NCI-H1417 treated with DMSO at 0.1 percent for 48 hours (cell line): ENCODE results near the gene RTL1.

Experiments used
- DNase-seq: peaks from one replicate; lab custom pipeline; 2025; lab: John Stamatoyannopoulos, UW

RTL1 gene

DNA sequence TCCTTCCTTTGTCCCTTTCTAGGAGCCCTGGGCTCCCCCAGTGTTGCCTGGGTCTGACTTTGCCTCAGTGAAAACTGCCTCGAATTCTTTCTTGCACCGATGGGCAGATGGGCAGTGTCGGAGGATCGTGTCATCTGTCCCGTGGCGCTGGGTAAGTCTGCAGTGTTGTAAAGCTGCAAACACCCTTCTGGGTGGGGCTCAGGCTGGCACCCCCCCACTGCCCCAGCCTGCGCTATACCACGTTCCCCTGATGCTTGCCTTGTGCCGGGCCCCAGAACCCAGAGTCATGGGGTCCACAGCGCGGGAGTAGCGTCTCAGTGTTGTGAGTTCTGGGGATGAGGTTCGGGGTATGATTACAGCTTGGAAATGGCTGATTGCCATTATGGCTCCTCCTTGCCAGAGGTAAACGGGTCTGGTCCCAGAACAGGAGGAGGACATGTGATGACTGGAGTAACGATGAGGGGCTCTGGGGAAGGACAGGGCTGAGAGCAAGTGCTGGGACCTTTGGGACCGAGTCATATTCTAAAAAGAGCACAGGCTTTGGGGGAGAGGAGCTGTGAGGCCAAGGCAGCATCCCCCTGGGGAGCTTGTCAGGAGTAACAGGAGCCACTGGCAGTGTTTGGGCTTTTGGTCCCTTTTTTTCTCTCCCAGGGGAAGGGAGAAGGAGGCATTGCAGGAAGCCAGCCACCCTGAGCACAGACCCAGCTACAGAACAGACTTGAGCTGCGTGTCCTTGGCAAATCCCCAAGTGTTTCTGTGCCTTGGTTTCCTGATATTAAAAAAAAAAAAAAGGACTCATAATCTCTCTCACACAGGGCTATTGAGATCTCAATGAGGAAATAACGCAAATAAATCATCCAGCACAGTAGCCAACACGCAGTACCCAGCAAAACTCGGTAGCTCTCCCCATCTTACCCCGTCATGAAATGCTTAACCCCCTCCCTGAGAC, 4.3 kb downstream of the RTL1 start:
- DNase-seq: no peak

- DNase-seq: no peak
Measured at GRCh38 chr14:100898465-100898864, 5.1 kb downstream of the RTL1 start.

- no peak for DNase-seq
Measured at GRCh38 chr14:100896369-100897060, 7.0 kb downstream of the RTL1 start.

DNA sequence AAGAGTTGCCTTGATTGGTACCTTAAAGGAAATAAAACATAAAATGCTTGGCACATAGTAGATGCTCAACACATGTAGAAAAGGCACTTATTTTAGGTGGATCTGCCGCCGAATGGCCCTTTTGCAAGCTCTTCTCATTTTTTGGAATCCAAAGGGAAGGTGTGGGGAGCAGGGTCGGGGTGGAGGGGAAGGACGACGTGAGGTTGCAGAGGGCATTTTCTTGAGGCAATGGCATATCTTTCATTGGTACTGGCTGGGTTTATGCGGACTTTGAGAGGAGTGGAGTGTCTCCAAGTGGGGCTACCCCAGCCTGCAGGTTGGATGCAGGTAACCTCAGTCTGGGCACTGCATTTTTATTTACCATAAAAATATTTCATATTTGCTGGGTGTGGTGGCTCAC, 8.1 kb downstream of the RTL1 start:
- DNase-seq: no peak

DNA sequence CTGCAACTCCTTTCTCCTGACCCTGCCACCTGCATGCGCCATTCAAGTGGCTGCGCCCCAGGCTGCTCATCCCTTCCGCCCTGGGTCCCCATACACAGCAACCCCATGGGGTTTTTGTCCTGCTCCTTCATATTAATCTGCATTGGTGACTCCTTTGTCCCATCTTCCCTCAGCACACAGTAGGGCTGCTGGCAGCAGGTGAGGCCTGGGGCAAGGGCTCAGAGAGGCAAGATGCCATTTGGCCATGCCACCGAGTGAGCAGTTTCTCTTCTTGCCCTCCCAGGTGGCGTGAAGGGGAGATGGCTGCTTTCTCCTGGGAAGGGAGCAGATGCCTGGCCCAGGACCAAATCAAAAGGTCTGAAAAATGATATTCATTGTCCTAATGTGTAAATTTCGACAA, 9.1 kb downstream of the RTL1 start:
- DNase-seq: no peak

DNA sequence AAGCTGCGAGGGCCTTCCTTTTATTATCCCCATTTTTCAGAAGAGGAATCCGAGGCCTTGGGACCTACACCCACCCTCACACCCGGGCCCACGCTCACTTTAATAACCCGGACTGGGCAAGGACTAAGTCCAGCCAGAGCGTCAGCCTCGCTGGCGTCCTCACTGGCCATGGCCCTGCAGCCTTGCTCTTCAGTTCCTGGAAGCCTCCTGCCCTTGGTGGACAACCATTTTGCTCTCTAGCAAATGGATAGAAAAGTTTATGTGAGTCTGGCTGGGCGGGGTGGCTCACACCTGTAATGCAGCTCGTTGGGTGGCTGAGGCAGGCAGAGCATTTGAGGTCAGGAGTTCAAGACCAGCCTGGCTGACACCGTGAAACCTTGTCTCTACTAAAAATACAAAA, 9.8 kb downstream of the RTL1 start:
- no peak for DNase-seq

DNA sequence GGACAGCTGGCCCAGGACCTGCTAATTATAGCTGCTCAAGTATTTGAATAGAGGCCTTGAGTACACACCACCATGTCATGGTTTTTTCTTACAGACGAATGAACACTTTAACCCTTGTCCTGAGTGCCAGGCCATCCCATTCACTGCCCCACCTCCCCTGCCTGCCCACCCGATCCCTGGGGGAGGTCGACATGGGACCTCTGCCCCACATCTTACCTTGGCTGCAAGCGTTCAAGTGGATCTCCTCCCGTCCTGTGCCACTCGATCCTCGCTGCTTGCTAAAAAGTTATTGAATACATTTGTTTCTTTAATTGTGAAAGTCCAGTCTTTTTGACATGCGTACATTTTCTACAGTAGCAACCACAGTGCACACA, 10.3 kb downstream of the RTL1 start:
- DNase-seq: no peak

DNA sequence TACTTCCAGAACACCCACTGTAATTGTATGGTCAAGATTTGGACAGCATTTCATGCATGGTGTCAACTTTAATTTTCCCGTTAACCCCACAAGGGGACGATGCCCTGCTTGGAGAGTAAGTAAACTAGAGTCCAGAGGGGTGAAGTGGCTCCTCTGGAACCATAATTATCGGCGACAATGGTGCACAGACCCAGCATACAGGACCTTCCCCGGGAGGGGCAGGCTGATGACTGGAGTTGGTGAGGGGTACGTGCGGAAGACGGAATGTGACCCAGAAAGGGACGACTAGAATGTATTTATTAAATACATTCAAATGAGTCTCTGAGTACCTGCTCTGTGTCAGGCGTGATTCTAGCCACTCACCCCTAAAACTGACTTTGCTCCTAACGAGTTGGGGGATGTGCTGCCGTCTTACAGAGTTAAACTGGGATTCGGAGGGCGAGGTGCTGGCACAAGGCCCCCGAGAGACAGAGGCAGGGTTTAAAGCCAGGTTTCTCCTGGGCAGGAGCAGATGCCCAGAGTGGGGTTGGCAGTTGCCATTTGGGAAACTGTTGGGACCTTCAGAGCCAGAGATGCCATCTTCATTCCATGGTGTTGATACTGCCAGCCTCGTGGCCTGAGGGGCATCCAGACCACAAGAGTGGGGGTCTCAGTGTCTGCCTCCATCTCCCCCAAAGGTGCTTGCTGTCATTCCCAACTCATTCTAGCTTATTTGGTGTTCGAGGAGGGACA, 10.9 kb downstream of the RTL1 start:
- no peak for DNase-seq

DNA sequence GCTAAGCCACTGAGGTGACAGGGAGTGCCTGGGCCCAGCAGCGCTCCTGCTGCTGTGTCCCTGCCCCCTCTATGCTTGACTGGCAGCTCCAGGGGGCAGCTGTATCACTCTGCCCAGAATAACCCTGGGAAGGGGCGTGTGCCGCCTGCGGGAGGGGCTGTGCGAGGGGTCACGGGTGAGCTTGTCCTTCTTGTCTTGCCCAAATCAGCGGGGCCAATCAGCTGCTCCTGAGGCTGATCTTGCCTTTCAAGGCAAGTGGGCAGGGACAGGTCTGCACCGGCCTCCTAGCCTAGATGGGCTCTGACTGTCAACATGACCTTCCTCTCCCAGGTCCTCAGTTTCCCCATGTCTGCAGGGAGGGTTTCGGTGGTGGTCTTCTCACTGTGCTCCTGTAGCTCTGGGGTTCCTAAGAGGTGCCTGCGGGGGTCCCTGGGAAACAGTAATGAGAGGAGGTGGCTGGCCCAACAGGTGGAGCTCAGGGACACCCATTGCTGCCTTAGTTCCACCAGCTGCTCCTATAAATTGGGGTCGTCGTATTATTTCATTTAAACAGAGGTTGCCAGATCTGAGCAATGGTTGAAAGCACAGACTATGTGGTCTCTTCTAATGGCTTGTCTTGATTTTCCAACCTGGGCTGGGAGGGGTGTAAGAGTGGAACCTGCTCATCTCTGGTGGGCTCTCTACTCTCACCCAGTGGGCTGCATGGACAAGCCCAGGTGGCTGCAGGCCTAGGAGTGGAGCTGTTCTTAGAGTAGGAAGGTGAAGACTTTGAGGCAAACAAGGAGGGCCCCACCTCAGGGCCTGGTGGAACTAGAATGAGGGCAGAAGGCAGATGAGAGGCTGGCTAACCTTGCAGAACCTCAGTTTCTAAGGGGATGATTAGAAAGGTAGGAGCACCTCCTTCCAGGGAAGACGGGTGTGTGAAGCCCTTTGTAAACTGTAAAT, 11.7 kb downstream of the RTL1 start:
- DNase-seq: no peak

GRCh38 chr14:100891051-100891450, 12.5 kb downstream of the RTL1 start:
- DNase-seq: no peak

- DNase-seq: no peak
Measured at GRCh38 chr14:100890061-100890850, 13.3 kb downstream of the RTL1 start.

GRCh38 chr14:100889641-100890040, 13.9 kb downstream of the RTL1 start:
- DNase-seq: no peak

DNA sequence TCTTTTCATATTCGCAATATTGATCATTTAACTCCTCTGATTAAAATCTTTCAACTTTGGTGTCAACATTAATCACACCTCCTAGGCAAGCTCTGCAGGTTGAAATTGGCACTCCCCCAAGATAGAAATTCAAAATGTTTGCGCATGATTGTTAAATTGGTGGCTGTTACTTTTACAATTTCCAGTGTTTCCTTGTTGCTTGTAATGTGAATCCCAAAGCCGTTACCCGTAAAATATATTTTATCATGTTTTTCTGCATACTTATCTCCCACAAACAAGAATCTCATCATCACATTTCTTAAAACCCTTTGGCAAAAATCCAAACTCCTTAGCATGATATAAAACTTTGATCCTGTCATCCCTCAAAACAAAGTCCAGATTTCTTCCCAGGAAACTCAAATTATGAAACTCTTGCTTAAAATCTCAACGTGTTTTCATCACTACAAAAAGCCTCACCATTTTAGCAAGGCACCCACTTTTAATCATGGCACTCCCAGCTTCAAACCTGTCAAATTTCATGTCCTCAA, 14.7 kb downstream of the RTL1 start:
- no peak for DNase-seq

- no peak for DNase-seq
Measured at GRCh38 chr14:100887728-100888335, 15.7 kb downstream of the RTL1 start.

- no peak for DNase-seq
Measured at GRCh38 chr14:100885617-100886016, 17.9 kb downstream of the RTL1 start.

DNA sequence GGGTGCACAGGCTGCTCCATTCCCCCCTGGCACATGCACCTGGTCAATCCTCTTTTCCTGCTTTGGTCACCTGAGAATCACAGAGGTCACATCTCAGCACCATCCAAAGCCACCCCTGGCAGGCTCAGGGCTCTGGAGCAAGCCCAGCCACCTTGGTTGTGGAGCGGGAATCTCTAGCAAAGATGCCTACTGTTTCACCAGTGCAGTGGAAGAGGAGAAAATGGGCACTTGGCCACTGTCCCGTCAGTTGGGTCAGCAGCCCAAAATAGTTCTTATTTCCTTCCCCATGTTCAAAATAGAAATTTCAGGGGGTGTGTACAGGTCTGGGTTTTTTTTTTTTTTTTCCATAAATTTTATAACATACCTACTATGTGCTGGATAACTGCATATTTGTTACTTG, 18.3 kb downstream of the RTL1 start:
- DNase-seq: no peak

DNA sequence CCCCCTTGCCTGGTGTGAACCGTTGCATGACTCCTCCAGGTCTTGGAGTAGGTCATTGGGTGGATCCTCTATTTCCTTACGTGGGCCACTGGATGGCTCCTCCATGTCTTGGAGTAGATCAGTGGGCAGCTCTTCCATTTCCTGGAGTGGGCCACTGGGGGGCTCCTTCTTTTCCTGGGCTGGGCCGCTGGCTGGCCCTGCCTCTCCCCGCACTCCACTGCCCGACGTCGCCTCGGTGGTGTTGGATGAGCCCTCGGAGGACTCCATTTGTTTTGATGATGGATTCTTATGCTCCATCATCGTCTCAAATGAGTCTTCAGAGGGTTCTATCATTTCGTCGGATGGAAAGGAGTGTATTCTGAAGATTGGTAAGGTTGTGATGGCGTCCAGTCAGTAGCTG, 19.1 kb downstream of the RTL1 start:
- DNase-seq: no peak

DNA sequence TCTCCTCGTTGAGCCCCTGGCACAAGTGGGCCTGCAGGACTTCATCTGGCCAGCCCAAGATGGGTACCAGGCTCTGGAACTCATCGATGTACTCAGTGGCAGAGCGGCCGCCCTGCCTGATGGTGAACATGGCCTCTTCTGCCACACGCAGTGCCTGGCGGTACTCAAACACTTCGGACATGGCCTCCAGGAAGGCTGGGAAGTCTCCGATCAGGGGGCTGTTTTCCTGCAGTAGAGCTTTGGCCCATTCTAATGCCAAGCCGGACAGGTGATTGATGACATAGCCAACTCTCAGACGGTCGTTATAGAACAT, 19.8 kb downstream of the RTL1 start:
- no peak for DNase-seq

DNA sequence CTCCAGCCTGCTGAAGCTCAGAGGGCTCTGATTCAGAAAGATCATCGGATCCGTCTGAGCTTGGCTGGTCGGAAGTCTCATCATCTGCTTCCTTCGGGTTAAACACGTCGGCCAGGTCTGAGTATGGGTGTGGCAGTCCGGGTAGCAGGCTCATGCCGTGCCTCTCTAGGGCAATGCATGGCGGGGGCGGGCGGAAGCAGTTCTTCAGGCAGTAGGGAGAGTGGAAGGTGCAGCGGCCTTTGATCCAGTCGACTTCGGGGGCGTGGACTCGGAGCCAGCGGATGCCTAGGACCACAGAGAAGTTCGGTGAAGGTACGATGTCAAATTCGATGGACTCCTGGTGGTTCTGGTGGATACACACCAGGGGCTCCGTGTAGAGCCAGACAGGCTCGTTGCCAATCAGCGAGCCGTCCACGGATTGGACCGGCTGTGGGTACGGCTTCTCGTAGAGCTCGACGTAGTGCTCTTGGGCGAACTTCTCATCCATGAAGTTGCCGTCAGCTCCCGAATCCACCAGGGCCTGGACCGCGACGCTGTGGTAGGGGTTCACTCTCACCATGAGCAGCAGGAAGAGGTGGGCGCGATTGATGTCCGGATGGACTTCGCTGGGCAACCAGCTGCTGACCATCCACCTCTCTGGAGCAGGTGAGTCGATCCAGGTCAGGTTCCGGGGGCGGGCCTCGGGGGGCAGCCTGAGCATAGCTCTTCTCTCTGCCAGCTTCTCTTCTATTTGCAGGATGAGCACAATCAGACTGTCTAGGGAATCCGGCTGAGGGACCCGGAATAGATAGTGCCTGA, 20.3 kb downstream of the RTL1 start:
- no peak for DNase-seq
